Activated CD8-positive, alpha-beta memory T cell treated with anti-CD3 and anti-CD28 coated beads for 1 hour (primary cell): ENCODE data around the gene SLC38A7.
"Not testable (repeated sequence)": the region's sequence is repeated elsewhere in the genome, so short reads cannot be mapped to it uniquely, and the experiment has no call there.

ENCODE experiments used
- DNase-seq, 2 donors: peaks; one replicate each; pipeline ENCODE4 v3.0.0-alpha.2; 2020; ENCODE audit warnings: low read depth in 1 of 2; ENCODE audit errors: extremely low read depth in 1 of 2

The SLC38A7 gene

DNA sequence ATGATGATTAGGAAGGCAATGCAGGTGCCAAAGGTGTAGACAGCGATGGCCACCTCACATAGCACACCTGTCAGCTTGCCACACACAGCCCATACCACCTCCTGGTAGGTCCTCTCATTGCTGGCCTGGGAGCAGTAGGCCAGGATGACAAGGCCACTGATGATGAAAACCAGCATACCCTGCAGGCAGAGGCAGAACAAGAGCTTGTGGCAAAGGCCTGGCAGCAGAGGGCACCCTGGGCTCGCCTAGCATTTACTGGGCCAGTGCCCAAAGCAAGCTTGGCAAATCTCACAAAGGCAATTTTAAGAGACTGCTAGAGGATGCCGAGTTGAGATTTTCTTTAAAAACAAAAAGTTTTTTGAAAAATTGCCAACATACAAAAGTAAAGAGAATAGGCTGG lies 5.9 kb downstream of the SLC38A7 start:
- no peak for DNase-seq

GRCh38 chr16:58678269-58678668 lies 6.3 kb downstream of the SLC38A7 start:
- no peak for DNase-seq

- no peak for DNase-seq
Observed at GRCh38 chr16:58670946-58671583, 13.5 kb downstream of the SLC38A7 start.

- no peak for DNase-seq
Observed at GRCh38 chr16:58670177-58670576, 14.4 kb downstream of the SLC38A7 start.

GRCh38 chr16:58665200-58665599 lies 19.4 kb downstream of the SLC38A7 start:
- DNase-seq = no peak

- no peak for DNase-seq
Observed at GRCh38 chr16:58661199-58661830, 23.3 kb downstream of the SLC38A7 start.

- not testable (repeated sequence) for DNase-seq
Observed at GRCh38 chr16:58659911-58660310, 24.7 kb downstream of the SLC38A7 start.

DNA sequence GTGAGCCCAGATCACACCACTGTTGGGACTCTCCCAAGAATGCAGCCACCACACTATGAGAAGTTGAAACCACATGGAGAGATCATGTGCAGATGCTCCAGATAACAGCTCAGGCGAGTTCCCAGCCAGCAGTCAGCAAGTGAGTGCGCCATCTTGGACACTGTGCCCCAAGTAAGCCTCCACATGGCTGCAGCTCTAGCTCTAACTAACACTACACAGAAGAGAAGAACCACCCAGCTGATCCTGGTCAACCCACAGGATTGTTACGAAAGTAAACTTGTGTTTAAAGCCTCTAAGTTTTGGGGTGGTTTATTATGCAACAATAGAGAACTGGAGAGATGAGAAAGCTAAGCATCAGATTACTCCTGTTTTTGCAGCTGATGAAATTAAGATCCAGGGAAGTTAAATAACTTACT lies 25.8 kb downstream of the SLC38A7 start:
- no peak for DNase-seq

GRCh38 chr16:58656899-58657298 lies 27.7 kb downstream of the SLC38A7 start:
- DNase-seq = no peak

- no peak for DNase-seq
Observed at GRCh38 chr16:58655215-58655596, 29.4 kb downstream of the SLC38A7 start.

DNA sequence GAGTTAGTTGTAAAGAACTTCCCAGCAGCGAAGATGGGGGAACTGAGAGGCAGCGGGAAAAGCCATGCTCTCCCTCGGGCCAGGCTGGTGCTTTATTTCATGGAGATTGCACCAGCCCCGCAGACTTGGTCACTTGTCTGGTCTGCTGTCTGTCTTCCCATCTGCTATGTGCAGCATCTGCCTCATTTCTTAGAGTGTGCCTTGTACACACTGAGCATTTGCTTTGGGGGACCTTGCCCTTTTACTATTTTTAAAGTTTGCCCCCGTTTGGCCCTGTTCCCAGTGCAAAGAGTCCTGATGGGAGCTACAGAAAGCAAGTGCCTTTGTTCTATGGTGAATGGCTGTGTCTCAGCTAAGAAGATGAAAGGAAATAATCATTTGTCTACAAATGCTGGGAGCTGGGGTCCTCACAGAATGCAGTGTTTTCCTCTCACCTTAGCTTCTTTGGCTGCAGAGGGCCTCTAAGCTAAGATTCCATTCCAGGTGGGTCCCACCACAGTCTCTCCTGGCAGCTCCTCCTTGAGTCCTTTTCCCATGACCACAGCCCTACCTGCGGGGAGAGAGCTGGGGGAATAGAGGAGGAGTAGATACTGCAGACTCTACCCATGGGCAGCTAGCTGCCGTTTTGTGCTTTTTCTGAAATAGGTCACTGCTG lies 29.9 kb downstream of the SLC38A7 start:
- DNase-seq = no peak

DNA sequence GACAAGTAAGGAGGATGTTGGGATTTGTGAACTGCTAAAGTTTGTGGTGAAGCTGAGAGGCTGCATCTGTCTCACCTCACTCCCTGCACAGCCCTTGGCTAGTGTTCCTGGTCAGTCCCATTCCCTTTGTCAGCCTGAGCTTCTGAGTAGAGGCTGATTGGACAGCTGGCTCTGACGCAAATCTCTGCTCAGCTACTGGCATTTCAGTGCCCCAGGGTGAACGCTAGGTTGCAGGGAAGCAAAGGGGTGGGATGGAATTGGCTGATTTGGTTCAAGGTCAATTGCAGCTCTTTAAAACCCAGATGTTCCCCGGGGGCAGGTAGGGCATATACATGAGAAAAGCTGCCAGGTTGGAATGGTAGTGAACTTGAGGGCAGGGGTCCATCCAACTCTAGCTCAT lies 31.8 kb downstream of the SLC38A7 start:
- no peak for DNase-seq

DNA sequence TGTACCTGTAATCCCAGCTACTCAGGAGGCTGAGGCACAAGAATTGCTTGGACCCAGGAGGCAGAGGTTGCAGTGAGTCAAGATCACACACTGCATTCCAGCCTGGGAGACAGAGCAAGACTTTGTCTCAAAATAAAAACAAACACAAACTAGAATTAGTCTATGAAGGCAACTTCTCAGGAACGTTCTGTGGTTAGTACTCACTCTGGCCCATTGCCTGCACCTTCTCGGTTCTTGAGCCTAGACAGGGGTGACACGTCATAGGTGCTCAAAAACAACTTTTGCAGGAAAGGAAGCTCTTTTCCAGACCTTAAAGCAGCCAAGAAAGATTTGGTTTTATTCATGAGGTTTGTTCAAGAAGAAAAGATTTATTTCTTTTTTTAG lies 32.6 kb downstream of the SLC38A7 start:
- no peak for DNase-seq

GRCh38 chr16:58649707-58650106 lies 34.9 kb downstream of the SLC38A7 start:
- no peak for DNase-seq

DNA sequence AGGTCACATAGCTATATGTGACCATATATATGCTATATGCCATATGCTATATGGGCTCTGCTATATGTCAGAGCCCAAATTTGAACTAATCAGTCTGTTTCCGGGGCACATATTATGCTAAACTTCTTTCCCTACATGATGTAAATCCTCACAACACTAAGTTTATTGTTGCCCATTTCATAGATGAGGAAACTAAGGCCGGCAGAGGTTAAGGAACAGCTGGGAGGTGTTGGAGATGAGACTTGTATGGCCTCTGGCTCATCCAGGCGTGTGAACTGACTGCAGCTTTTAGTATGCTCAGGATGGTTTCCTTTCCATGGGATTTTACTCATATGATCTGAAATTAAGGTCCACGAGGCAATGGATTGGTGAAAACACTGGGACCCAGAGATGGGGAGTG lies 37.5 kb downstream of the SLC38A7 start:
- no peak for DNase-seq

DNA sequence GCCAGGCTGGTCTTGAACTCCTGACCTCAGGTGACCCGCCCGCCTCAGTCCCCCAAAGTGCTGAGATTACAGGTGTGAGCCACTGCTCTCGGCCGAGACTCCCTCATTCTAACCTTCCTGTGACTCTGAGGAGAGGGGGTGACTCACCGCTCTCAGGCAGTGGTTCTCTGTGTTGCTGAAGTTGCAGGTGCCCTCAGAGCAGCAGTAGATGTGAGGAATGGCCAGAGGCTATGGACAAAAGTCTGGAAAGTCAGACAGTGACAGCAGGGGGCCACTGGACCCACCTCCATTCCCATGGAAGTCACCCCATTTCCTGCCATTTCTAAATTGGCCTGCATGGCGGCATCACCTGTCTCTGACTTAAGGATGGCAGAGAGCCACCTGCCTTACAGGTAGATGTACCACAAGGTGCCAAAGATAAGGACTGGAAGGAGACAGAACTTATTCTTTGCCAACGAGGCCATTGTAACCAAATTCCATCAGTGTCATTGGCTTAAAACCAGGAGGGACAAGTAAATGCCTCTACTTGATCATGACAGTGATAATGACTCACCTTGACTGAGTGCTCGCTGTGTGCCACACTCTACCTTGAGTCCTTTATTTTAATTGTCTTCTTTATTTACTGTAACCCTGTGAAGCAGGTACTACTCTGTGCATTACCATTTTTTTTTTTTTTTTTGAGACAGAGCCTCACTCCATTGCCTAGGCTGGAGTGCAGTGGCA lies 39.6 kb downstream of the SLC38A7 start:
- no peak for DNase-seq

DNA sequence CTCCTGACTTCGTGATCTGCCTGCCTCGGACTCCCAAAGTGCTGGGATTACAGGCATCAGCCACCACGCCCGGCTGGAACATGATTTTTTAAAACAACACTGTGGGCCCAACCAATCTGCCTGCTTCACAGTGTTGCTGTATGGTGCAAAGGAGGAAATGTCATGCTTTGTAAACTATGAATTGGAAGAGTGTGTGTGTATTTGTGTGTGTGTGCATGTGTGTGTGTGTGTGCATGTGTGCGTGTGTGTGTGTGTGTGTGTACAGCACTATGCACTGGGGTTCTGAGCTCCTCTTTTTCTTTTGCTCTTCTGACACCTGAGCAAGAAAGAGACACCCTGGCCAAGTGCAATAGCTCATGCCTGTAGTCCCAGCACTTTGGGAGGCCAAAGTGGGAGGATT lies 40.5 kb downstream of the SLC38A7 start:
- DNase-seq = no peak

GRCh38 chr16:58640949-58641348 lies 43.6 kb downstream of the SLC38A7 start:
- DNase-seq = no peak

DNA sequence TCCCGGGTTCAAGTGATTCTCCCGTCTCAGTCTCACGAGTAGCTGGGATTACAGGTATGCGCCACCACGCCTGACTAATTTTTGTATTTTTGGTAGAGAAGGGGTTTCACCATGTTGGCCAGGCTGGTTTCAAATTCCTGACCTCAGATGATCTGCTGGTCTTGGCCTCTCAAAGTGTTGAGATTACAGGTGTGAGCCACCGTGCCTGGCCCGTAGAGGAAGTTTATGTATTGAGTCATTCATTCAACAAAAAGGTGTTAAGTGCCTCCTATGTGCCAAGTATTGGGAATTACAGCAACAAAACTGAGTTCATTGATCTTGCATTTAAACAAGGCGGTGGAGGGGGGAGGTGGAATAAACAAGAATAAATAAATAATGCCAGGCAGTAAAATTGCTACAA lies 44.7 kb downstream of the SLC38A7 start:
- DNase-seq = no peak

GRCh38 chr16:58639230-58639629 lies 45.3 kb downstream of the SLC38A7 start:
- no peak for DNase-seq

- no peak for DNase-seq
Observed at GRCh38 chr16:58638148-58639036, 46.2 kb downstream of the SLC38A7 start.
